ENCODE measurements around the gene SLC9C2.

- TF ChIP-seq, protein P1, sequence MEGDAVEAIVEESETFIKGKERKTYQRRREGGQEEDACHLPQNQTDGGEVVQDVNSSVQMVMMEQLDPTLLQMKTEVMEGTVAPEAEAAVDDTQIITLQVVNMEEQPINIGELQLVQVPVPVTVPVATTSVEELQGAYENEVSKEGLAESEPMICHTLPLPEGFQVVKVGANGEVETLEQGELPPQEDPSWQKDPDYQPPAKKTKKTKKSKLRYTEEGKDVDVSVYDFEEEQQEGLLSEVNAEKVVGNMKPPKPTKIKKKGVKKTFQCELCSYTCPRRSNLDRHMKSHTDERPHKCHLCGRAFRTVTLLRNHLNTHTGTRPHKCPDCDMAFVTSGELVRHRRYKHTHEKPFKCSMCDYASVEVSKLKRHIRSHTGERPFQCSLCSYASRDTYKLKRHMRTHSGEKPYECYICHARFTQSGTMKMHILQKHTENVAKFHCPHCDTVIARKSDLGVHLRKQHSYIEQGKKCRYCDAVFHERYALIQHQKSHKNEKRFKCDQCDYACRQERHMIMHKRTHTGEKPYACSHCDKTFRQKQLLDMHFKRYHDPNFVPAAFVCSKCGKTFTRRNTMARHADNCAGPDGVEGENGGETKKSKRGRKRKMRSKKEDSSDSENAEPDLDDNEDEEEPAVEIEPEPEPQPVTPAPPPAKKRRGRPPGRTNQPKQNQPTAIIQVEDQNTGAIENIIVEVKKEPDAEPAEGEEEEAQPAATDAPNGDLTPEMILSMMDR (IDR thresholded peaks at IDR 0.05) = no peak
- TF ChIP-seq POLR2A (IDR thresholded peaks at IDR 0.05) (no peak), EP300 (IDR thresholded peaks at IDR 0.05) (no peak), POLR2AphosphoS5 (IDR thresholded peaks at IDR 0.05) (no peak)
Measured at GRCh38 chr1:173635116-173635515, 32.2 kb upstream of the SLC9C2 start, which contains the start of gene TEX50.

Data from gastroesophageal sphincter (tissue), 3 donors.